HepG2 (cell line): ENCODE data around the gene ANXA6. TPM values are rescaled to one million over a fixed set of nuclear protein-coding genes. Genes with fewer than 3 reads are reported as not detected.

Experiments
- CREM ChIP-seq, 2 experiments: sonication (generic) in 1 of 2; formaldehyde crosslinking in 1 of 2; IDR thresholded peaks; 2 replicates each; pipeline versions ENCODE4 v1.4.0 to v1.6.1; 2016 to 2020; ENCODE audit warnings: antibody characterized with exemption in 1 of 2, mild to moderate bottlenecking in 1 of 2, missing genetic modification reagents in 1 of 2
- EEA1 ChIP-seq: sonication (generic); formaldehyde crosslinking; IDR thresholded peaks from 2 replicates; pipeline ENCODE4 v1.5.1; 2020; ENCODE audit warnings: mild to moderate bottlenecking, missing genetic modification reagents, borderline replicate concordance
- GATAD1 ChIP-seq: IDR thresholded peaks from 2 replicates; pipeline ENCODE4 v1.6.1; 2016; ENCODE audit warnings: missing genetic modification reagents, missing compliant biosample characterization
- GTF3A ChIP-seq: sonication (generic); formaldehyde crosslinking; conservative IDR thresholded peaks from 2 replicates; pipeline ENCODE4 v1.4.0; 2020; ENCODE audit warnings: mild to moderate bottlenecking, missing genetic modification reagents
- HNRNPLL ChIP-seq: fragments of 200-400 bp; formaldehyde crosslinking; IDR thresholded peaks from 2 replicates; pipeline ENCODE4 v1.6.1; 2017; ENCODE audit warnings: mild to moderate bottlenecking, low read depth, low read length; ENCODE audit not compliant: poor library complexity, severe bottlenecking
- KDM3A ChIP-seq: IDR thresholded peaks from 2 replicates; pipeline ENCODE4 v1.6.1; 2018; ENCODE audit warnings: low read depth, missing compliant biosample characterization
- NFRKB ChIP-seq: fragments of 450-650 bp; IDR thresholded peaks from 2 replicates; pipeline ENCODE4 v1.6.1; 2017
- NFYC ChIP-seq: IDR thresholded peaks from 2 replicates; pipeline ENCODE4 v1.6.1; 2016; ENCODE audit warnings: missing genetic modification reagents, missing compliant biosample characterization
- RCOR2 ChIP-seq: IDR thresholded peaks from 2 replicates; pipeline ENCODE4 v1.6.1; 2016; ENCODE audit warnings: missing biosample characterization, missing genetic modification reagents
- SIX1 ChIP-seq: sonication (generic); formaldehyde crosslinking; IDR thresholded peaks from 2 replicates; pipeline ENCODE4 v1.4.0; 2020; ENCODE audit warnings: missing genetic modification reagents, borderline replicate concordance
- TEAD2 ChIP-seq: sonication (generic); formaldehyde crosslinking; IDR thresholded peaks from 2 replicates; pipeline ENCODE4 v1.9.0; 2021; ENCODE audit warnings: missing genetic modification reagents
- ZKSCAN8 ChIP-seq: IDR thresholded peaks from 2 replicates; pipeline ENCODE4 v1.6.1; 2016; ENCODE audit warnings: borderline replicate concordance, missing genetic modification reagents, missing compliant biosample characterization
- ZNF143 ChIP-seq: sonication (generic); formaldehyde crosslinking; IDR thresholded peaks from 2 replicates; pipeline ENCODE4 v1.4.0; 2020; ENCODE audit warnings: missing genetic modification reagents
- ZNF20 ChIP-seq: sonication (generic); formaldehyde crosslinking; IDR thresholded peaks from 2 replicates; pipeline ENCODE4 v1.4.0; 2020; ENCODE audit warnings: mild to moderate bottlenecking, moderate library complexity, missing genetic modification reagents
- ZNF572 ChIP-seq: sonication (generic); formaldehyde crosslinking; IDR thresholded peaks from 2 replicates; pipeline ENCODE4 v1.5.1; 2020; ENCODE audit warnings: mild to moderate bottlenecking, missing genetic modification reagents
- ZNF703 ChIP-seq: sonication (generic); formaldehyde crosslinking; IDR thresholded peaks from 2 replicates; pipeline ENCODE4 v1.5.1; 2020; ENCODE audit warnings: missing genetic modification reagents, mild to moderate bottlenecking, moderate library complexity, borderline replicate concordance
- ZNF720 ChIP-seq: sonication (generic); formaldehyde crosslinking; IDR thresholded peaks from 2 replicates; pipeline ENCODE4 v1.4.0; 2020; ENCODE audit warnings: missing genetic modification reagents
- ZNF788 ChIP-seq: sonication (generic); formaldehyde crosslinking; IDR thresholded peaks from 2 replicates; pipeline ENCODE4 v1.5.0; 2020; ENCODE audit warnings: mild to moderate bottlenecking, missing genetic modification reagents, borderline replicate concordance
- ZNF790 ChIP-seq: sonication (generic); formaldehyde crosslinking; IDR thresholded peaks from 2 replicates; pipeline ENCODE4 v1.8.0; 2022; ENCODE audit warnings: missing genetic modification reagents, mild to moderate bottlenecking, borderline replicate concordance
- polyA plus RNA-seq, 8 experiments: library from polyadenylated mRNA; depleted of rRNA in 3 of 8; stranded (reverse) in 7 of 8; unstranded in 1 of 8; fragments of >200 nt; fragmentation: Illumina TruSeq in 4 of 8; extraction: Trizol in 4 of 8; gene quantifications; 2 replicates each; pipeline versions ENCODE4 v1.2.1 to v1.2.3, GENCODE V29; 2011 to 2016; ENCODE audit warnings: low read depth in 4 of 8, missing spikeins in 1 of 8, mixed read lengths in 1 of 8; ENCODE audit not compliant: insufficient read depth in 1 of 8
- total RNA-seq, 5 experiments: library from RNA; depleted of rRNA; stranded (reverse); fragments of >200 nt; fragmentation: Illumina TruSeq; extraction: Trizol; gene quantifications; 2 replicates each; pipeline ENCODE4 v1.2.3, GENCODE V29; 2016; ENCODE audit warnings: low read depth in 1 of 5
- TF ChIP-seq, protein P1 (sequence below): sonication (generic); formaldehyde crosslinking; IDR thresholded peaks from 2 replicates; pipeline ENCODE4 v1.4.0; 2020; ENCODE audit warnings: missing genetic modification reagents
- TF ChIP-seq, protein P2 (sequence below): IDR thresholded peaks from 2 replicates; pipeline ENCODE4 v1.6.1; 2016; ENCODE audit warnings: control low read depth
- TF ChIP-seq, protein P3 (sequence below), 2 experiments: IDR thresholded peaks; 2 replicates each; pipeline ENCODE4 v1.6.1; 2011 to 2012; ENCODE audit warnings: low read length in 2 of 2, borderline replicate concordance in 1 of 2, low read depth in 1 of 2, mild to moderate bottlenecking in 1 of 2, moderate library complexity in 1 of 2
- TF ChIP-seq, protein P4 (sequence below): sonication (generic); formaldehyde crosslinking; IDR thresholded peaks from 2 replicates; pipeline ENCODE4 v1.4.0; 2020; ENCODE audit warnings: missing genetic modification reagents

The ANXA6 gene
- total and polyA plus RNA-seq, 2 of the 13 experiments (the other 11 are each of a cell fraction or from before 2014, with no cell fraction given), result 103 to 125 TPM

- TF ChIP-seq ZNF572 (no peak), GTF3A (no peak), ZNF720 (CRISPR knock-in tag) (no peak), ZNF143 (CRISPR knock-in tag) (no peak), ZKSCAN8 (CRISPR knock-in tag) (no peak), KDM3A (CRISPR knock-in tag) (no peak), EEA1 (CRISPR knock-in tag) (peak; percentile 91; the same call in 1 of the 2 replicates), NFRKB (no peak), RCOR2 (CRISPR knock-in tag) (no peak), SIX1 (CRISPR knock-in tag) (no peak), GATAD1 (CRISPR knock-in tag) (0 out of 2 replicates have a peak, but pooled peaks have one; percentile 2), ZNF703 (CRISPR knock-in tag) (no peak), ZNF20 (CRISPR knock-in tag) (no peak), TEAD2 (CRISPR knock-in tag) (no peak), CREM (IDR thresholded peaks at IDR 0.05) (no peak), CREM (CRISPR knock-in tag; IDR thresholded peaks at IDR 0.05) (no peak), NFYC (CRISPR knock-in tag) (peak; percentile 79), HNRNPLL (peak; percentile 77), ZNF790 (CRISPR knock-in tag) (no peak), ZNF788 (CRISPR knock-in tag) (0 out of 2 replicates have a peak, but pooled peaks have one; percentile 48)
- TF ChIP-seq, protein P1, sequence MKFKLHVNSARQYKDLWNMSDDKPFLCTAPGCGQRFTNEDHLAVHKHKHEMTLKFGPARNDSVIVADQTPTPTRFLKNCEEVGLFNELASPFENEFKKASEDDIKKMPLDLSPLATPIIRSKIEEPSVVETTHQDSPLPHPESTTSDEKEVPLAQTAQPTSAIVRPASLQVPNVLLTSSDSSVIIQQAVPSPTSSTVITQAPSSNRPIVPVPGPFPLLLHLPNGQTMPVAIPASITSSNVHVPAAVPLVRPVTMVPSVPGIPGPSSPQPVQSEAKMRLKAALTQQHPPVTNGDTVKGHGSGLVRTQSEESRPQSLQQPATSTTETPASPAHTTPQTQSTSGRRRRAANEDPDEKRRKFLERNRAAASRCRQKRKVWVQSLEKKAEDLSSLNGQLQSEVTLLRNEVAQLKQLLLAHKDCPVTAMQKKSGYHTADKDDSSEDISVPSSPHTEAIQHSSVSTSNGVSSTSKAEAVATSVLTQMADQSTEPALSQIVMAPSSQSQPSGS (CRISPR knock-in tag), result no peak
- TF ChIP-seq, protein P2, sequence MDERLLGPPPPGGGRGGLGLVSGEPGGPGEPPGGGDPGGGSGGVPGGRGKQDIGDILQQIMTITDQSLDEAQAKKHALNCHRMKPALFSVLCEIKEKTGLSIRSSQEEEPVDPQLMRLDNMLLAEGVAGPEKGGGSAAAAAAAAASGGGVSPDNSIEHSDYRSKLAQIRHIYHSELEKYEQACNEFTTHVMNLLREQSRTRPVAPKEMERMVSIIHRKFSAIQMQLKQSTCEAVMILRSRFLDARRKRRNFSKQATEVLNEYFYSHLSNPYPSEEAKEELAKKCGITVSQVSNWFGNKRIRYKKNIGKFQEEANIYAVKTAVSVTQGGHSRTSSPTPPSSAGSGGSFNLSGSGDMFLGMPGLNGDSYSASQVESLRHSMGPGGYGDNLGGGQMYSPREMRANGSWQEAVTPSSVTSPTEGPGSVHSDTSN, result no peak
- TF ChIP-seq, protein P3, sequence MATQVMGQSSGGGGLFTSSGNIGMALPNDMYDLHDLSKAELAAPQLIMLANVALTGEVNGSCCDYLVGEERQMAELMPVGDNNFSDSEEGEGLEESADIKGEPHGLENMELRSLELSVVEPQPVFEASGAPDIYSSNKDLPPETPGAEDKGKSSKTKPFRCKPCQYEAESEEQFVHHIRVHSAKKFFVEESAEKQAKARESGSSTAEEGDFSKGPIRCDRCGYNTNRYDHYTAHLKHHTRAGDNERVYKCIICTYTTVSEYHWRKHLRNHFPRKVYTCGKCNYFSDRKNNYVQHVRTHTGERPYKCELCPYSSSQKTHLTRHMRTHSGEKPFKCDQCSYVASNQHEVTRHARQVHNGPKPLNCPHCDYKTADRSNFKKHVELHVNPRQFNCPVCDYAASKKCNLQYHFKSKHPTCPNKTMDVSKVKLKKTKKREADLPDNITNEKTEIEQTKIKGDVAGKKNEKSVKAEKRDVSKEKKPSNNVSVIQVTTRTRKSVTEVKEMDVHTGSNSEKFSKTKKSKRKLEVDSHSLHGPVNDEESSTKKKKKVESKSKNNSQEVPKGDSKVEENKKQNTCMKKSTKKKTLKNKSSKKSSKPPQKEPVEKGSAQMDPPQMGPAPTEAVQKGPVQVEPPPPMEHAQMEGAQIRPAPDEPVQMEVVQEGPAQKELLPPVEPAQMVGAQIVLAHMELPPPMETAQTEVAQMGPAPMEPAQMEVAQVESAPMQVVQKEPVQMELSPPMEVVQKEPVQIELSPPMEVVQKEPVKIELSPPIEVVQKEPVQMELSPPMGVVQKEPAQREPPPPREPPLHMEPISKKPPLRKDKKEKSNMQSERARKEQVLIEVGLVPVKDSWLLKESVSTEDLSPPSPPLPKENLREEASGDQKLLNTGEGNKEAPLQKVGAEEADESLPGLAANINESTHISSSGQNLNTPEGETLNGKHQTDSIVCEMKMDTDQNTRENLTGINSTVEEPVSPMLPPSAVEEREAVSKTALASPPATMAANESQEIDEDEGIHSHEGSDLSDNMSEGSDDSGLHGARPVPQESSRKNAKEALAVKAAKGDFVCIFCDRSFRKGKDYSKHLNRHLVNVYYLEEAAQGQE (IDR thresholded peaks at IDR 0.05; ENCODE audit: borderline replicate concordance in 1 of 2, low read depth in 1 of 2, low read length in 2 of 2), result peak in 1 of 2 experiments; percentile 18; a peak in 1 of 4 replicates
- TF ChIP-seq, protein P4, sequence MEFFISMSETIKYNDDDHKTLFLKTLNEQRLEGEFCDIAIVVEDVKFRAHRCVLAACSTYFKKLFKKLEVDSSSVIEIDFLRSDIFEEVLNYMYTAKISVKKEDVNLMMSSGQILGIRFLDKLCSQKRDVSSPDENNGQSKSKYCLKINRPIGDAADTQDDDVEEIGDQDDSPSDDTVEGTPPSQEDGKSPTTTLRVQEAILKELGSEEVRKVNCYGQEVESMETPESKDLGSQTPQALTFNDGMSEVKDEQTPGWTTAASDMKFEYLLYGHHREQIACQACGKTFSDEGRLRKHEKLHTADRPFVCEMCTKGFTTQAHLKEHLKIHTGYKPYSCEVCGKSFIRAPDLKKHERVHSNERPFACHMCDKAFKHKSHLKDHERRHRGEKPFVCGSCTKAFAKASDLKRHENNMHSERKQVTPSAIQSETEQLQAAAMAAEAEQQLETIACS (CRISPR knock-in tag), result no peak
Measured at GRCh38 chr5:151157426-151158286, at the start of gene ANXA6 (continued).
